22Rv1 (cell line): ENCODE data around the gene KPNA2.
"Not testable (repeated sequence)": the region's sequence is repeated elsewhere in the genome, so short reads cannot be mapped to it uniquely, and the experiment has no call there.

Experiments
- H3K27ac ChIP-seq: fragments of 450-650 bp; 2 replicates; pipeline ENCODE4 v1.5.1; 2017
- ZFX ChIP-seq: fragments of 450-650 bp; IDR thresholded peaks from 2 replicates; pipeline ENCODE4 v1.6.1; 2017; ENCODE audit warnings: antibody characterized with exemption, borderline replicate concordance
- TF ChIP-seq, protein P1 (sequence below): fragments of 450-650 bp; IDR thresholded peaks from 2 replicates; pipeline ENCODE4 v1.5.1; 2017; ENCODE audit warnings: mild to moderate bottlenecking

KPNA2 gene

DNA sequence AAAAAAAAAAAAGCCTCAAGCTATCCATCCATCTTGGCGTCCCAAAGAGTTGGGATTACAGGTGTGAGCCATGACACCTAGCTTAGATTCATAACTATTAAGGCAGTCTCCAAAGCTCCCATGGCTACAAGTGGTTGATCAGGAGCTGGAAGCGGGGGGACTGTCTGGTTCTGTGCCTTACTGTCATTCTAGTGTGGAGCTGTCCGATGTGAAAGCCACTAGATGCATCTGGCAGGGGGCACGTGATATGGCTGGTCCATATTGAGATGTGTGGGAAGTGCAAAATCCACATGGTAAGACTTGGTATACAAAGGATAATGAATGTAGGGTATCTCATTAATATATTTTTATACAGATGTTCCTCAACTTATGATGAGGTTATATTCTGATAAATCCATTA, 38.7 kb downstream of the KPNA2 start:
- H3K27ac ChIP-seq = no peak overlapping the region
- no peak for TF ChIP-seq ZFX
- TF ChIP-seq, protein P1, sequence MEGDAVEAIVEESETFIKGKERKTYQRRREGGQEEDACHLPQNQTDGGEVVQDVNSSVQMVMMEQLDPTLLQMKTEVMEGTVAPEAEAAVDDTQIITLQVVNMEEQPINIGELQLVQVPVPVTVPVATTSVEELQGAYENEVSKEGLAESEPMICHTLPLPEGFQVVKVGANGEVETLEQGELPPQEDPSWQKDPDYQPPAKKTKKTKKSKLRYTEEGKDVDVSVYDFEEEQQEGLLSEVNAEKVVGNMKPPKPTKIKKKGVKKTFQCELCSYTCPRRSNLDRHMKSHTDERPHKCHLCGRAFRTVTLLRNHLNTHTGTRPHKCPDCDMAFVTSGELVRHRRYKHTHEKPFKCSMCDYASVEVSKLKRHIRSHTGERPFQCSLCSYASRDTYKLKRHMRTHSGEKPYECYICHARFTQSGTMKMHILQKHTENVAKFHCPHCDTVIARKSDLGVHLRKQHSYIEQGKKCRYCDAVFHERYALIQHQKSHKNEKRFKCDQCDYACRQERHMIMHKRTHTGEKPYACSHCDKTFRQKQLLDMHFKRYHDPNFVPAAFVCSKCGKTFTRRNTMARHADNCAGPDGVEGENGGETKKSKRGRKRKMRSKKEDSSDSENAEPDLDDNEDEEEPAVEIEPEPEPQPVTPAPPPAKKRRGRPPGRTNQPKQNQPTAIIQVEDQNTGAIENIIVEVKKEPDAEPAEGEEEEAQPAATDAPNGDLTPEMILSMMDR = no peak

- not testable (repeated sequence) for H3K27ac ChIP-seq
Observed at GRCh38 chr17:68075953-68076607, 40.5 kb downstream of the KPNA2 start.

GRCh38 chr17:68077498-68077897, 42.0 kb downstream of the KPNA2 start:
- not testable (repeated sequence) for H3K27ac ChIP-seq

DNA sequence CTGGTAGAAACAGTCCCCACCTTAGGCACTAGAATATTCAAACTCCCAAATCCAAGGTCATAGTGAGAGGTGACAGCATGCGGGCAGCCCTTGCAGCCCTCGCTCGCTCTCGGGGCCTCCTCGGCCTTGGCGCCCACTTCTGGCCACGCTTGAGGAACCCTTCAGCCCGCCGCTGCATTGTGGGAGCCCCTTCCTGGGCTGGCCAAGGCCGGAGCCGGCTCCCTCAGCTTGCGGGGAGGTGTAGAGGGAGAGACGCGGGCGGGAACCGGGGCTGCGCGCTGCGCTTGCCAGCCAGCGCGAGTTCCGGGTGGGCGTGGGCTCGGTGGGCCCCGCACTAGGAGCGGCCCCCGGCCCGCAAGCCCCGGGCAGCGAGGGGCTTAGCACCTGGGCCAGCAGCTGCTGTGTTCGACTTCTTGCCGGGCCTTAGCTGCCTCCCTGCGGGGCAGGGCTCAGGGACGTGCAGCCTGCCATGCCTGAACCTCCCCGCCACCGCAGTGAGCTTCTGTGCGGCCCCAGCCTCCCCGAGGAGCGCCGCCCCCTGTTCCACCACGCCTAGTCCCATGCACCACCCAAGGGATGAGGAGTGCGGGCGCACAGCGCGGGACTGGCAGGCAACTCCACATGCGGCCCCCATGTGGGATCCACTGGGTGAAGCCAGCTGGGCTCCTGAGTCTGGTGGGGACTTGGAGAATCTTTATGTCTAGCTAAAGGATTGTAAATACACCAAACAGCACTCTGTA, 45.0 kb downstream of the KPNA2 start:
- no peak overlapping the region for H3K27ac ChIP-seq

DNA sequence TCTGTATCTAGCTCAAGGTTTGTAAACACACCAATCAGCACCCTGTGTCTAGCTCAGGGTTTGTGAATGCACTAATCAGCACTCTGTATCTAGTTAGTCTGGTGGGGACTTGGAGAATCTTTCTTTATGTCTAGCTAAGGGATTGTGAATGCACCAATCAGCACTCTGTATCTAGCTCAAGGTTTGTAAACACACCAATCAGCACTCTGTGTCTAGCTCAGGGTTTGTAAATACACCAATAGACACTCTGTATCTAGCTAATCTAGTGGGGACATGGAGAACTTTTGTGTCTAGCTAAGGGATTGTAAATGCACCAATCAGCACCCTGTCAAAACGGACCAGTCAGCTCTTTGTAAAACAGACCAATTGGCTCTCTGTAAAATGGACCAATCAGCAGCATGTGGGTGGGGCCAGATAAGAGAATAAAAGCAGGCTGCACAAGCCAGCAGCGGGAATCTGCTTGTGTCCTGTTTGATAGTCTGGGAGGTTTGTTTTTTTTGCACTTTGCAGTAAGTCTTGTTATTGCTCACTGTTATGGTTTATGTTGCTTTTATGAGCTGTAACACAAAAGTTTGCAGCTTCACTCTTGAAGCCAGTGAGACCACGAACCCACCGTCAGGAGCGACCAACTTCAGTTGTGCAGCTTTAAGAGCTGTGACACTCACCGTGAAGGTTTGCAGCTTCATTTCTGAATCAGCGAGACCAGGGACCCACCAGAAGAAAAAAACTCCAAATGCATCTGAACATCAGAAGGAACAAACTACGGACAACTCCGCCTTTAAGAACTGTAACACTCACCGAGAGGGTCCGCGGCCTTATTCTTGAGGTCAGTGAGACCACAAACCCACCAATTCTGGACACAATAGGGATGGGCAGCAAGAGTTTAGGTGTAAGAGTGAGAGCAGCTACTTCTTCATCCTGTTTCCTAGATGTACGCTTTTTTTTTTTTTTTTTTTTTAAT, 46.0 kb downstream of the KPNA2 start:
- H3K27ac ChIP-seq = not testable (repeated sequence)

More for the DNA sequence above, 45.0 kb downstream of the KPNA2 start:
- no peak for TF ChIP-seq ZFX
- TF ChIP-seq, protein P1 = no peak

GRCh38 chr17:68085771-68086381, 50.3 kb downstream of the KPNA2 start:
- no peak for TF ChIP-seq ZFX
- TF ChIP-seq, protein P1 = no peak
- H3K27ac ChIP-seq = no peak overlapping the region

- not testable (repeated sequence) for H3K27ac ChIP-seq
Observed at GRCh38 chr17:68086666-68087065, 51.1 kb downstream of the KPNA2 start.

DNA sequence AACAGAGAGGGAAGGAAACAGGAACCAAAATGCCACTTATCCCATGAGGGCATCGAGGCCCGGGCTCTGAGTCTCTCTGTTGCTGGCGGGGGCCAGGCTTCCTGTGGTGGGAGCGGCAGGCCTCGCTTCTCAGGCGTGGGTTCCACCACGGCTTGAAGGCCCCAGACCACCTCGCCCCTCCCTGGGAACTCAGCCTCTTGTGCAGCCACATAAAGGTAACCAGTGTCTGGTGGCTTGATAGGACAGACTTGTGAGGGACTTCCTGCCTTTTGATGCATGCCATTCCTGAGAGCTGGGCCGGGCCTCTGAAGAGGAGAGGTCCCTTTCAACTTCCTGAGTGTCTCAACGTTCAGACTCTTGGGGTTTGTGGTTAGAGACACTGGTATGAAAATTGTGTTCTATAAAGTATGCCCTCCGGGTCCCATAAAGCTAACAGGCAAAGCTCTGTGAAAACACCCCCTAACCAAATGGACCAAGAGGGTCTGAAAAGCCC, 51.6 kb downstream of the KPNA2 start:
- not testable (repeated sequence) for H3K27ac ChIP-seq

DNA sequence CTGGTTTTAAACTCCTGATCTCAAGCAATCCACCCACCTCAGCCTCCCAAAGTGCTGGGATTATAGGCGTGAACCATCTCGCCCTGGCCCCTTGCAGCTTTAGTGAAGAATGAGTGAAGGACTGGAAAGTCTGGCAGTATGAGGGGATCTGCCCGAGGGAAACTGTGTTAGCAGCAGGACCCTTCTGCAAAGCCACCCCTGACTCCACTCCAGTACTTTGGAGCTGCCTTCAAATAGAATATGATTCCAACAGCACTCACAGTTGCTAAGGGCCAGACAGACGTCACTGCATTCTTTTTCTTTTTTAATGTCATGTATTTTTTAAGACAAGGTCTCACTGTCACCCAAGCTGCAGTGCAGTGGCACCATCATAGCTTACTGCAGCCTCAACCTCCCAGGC, 52.3 kb downstream of the KPNA2 start:
- no peak overlapping the region for H3K27ac ChIP-seq
- no peak for TF ChIP-seq ZFX
- TF ChIP-seq, protein P1 = no peak
